ENCODE data around the gene CALML4. TPM values are rescaled to one million over a fixed set of nuclear protein-coding genes. Genes with fewer than 3 reads are reported as not detected.

The CALML4 gene
- total RNA-seq, 4 donors from 2014 or later: 1.6 to 5.3 (median 3.3) TPM

DNA sequence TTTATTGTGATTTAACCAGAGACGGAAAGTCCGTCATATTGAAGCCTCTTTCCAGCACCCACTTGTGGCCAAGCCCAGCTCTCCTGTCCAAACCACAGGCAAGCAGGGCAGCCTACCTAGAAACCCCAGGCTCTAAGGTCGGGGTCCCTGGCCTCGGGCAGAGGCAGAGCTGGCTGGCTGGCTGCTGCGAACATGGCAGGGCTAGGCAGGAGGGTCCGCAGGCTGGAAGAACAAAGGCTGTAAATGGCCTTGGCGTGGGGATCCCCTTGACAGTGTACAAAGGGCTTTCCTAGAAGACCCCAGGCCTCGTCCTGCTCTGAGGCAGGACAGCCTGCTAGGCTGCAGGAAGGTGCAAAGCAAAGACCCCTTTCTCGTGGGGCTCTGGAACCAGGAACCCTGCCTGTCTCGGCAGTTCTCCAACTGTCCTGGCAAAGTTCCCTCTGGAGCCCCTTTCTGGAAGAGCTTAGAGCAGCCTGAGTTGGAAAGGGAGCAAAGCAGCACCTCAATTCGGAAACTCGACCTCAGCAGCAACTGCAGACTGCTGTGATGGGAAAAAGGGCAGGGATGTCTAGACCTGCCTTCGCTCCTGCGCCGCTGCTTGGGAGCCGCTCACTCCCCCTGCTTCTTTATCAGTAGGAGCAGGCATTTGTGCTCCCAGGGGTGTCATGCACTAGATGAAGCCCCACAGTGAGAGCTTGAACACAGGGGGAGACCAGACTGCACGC lies 8.5 kb downstream of the CALML4 start:
- H3K4me3 ChIP-seq: no peak overlapping the region
- no peak overlapping the region for H3K27ac ChIP-seq
- H3K36me3 ChIP-seq: peaks cover 0 to 47% (median 10%) of the 10 kb centered on the region in 3 donors
- no peaks in the 10 kb centered on the region for H3K9me3 ChIP-seq
- TF ChIP-seq POLR2A (IDR thresholded peaks at IDR 0.05): no peak
- no peak for TF ChIP-seq CTCF (IDR thresholded peaks at IDR 0.05)
- WGBS, 2 donors: 75 to 86% methylated on average over 4 to 7 of the region's 17 CpGs
- H3K4me1 ChIP-seq: peaks cover 0 to 11% (median 5%) of the 10 kb centered on the region in 3 donors
- H3K27me3 ChIP-seq: no peaks in the 10 kb centered on the region
- intact Hi-C loops (cut with DNase I): no loop called here
- no peak for DNase-seq

DNA sequence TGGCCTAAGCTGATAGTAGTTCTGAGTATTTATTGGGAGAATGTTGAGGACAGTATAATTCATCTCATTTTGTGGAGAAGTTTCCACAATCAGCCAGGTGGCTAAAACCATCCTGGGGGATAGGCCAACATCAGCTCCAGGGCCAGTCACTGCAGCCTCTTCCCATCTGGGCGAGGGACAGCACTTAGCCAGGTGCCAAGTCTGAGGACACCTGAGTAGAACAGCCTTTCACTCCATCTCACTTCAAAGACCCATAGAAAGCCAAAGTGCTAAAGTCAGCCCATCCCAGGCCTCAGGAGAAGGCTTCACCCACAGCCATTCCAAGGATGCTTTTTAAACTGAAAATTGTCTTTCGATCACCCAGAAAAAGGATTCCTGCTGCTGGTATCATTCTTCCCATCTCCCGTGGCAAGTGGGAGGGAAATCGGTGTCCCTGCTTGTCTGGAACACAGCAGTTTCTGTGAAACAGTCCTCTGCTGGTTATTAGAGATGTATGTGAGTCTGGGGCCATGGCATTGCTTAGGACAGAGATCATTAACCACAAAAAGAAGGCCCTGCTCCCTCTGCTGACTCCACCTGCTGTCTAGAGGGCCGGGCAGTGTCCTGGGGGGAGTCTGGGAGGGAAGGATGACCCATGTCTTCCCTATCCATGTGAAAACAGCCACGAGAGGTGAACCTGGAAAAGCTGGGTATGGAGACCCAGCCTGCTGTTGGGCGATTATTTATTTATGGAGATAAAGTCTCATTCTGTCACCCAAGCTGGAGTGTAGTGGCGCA lies 9.6 kb downstream of the CALML4 start:
- TF ChIP-seq POLR2A (IDR thresholded peaks at IDR 0.05): no peak
- TF ChIP-seq CTCF (IDR thresholded peaks at IDR 0.05): no peak
- no peaks in the 10 kb centered on the region for H3K9me3 ChIP-seq
- H3K27me3 ChIP-seq: no peaks in the 10 kb centered on the region
- H3K4me1 ChIP-seq: peaks cover 0 to 6% (median 5%) of the 10 kb centered on the region in 3 donors
- peaks cover 0 to 53% (median 10%) of the 10 kb centered on the region in 3 donors for H3K36me3 ChIP-seq
- DNase-seq: no peak
- WGBS, 2 donors: 85 to 93% methylated on average over 7 of the region's 8 CpGs
- no peak overlapping the region for H3K4me3 ChIP-seq
- H3K27ac ChIP-seq: no peak overlapping the region
- intact Hi-C loops (cut with DNase I): no loop called here

DNA sequence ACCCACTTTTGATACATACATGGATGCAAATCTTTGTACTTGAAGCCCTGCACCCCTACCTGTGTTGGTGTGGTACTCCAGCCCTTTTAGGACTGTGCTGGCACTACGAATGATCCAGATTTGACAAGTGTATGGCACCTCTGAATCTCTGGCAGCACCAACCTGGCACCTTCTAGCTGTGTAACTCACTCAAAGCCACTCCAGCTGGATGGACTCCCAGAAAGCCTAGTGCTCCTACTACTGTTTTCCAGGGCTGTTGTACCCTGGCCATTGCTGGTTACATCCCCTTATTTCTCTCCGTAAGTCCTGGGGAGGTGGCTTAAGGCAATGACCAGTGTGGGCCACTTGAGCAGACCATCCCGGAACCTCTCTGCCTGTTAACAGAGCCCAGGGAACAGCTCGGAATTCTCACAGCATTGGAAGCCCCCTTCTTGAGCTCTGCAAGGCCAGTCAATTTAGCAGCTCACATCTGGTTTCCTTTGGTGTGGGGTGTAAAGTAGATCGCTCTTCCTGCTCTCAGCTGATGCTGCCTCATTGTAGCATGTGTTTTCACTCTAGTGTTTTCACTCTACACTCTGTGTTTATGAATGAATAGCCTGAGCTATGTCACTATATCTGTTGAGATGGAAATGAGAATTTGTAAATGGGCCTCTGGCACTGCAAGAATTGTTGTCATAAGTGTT lies 12.2 kb downstream of the CALML4 start:
- H3K4me1 ChIP-seq: peaks cover 0 to 9% (median 5%) of the 10 kb centered on the region in 3 donors
- WGBS, 2 donors: 72 to 90% methylated on average over 4 to 5 of the region's 5 CpGs
- no peak for TF ChIP-seq CTCF (IDR thresholded peaks at IDR 0.05)
- TF ChIP-seq POLR2A (IDR thresholded peaks at IDR 0.05): no peak
- H3K36me3 ChIP-seq: peaks cover 0 to 73% (median 10%) of the 10 kb centered on the region in 3 donors
- H3K27me3 ChIP-seq: no peaks in the 10 kb centered on the region
- no peak overlapping the region for H3K4me3 ChIP-seq
- H3K27ac ChIP-seq: no peak overlapping the region
- no peaks in the 10 kb centered on the region for H3K9me3 ChIP-seq
- intact Hi-C loops (cut with DNase I): no loop called here
- DNase-seq: no peak

GRCh38 chr15:68192117-68192516 lies 13.0 kb downstream of the CALML4 start:
- intact Hi-C loops (cut with DNase I): no loop called here
- H3K27ac ChIP-seq: no peak overlapping the region
- TF ChIP-seq CTCF (IDR thresholded peaks at IDR 0.05) (no peak), POLR2A (IDR thresholded peaks at IDR 0.05) (no peak)
- peaks cover 0 to 17% (median 12%) of the 10 kb centered on the region in 3 donors for H3K4me1 ChIP-seq
- peaks cover 0 to 78% (median 10%) of the 10 kb centered on the region in 3 donors for H3K36me3 ChIP-seq
- DNase-seq: no peak
- H3K9me3 ChIP-seq: no peaks in the 10 kb centered on the region
- H3K27me3 ChIP-seq: no peaks in the 10 kb centered on the region
- H3K4me3 ChIP-seq: no peak overlapping the region
- 93 to 100% methylated on average over 1 to 4 of the region's 4 CpGs for WGBS, 2 donors
